Loucy (cell line): Measurements from ENCODE around the gene SMOC2.

Experiments
- CTCF ChIP-seq: fragments of 200-600 bp; sonication (generic); conservative IDR thresholded peaks from 2 replicates; pipeline ENCODE4 v1.5.1; 2014; ENCODE audit warnings: mild to moderate bottlenecking, antibody characterized with exemption, low read length
- EZH2phosphoT487 ChIP-seq: fragments of 200-600 bp; IDR thresholded peaks from 2 replicates; pipeline ENCODE4 v1.6.1; 2018; ENCODE audit warnings: antibody characterized with exemption, mild to moderate bottlenecking, moderate library complexity, borderline replicate concordance

DNA sequence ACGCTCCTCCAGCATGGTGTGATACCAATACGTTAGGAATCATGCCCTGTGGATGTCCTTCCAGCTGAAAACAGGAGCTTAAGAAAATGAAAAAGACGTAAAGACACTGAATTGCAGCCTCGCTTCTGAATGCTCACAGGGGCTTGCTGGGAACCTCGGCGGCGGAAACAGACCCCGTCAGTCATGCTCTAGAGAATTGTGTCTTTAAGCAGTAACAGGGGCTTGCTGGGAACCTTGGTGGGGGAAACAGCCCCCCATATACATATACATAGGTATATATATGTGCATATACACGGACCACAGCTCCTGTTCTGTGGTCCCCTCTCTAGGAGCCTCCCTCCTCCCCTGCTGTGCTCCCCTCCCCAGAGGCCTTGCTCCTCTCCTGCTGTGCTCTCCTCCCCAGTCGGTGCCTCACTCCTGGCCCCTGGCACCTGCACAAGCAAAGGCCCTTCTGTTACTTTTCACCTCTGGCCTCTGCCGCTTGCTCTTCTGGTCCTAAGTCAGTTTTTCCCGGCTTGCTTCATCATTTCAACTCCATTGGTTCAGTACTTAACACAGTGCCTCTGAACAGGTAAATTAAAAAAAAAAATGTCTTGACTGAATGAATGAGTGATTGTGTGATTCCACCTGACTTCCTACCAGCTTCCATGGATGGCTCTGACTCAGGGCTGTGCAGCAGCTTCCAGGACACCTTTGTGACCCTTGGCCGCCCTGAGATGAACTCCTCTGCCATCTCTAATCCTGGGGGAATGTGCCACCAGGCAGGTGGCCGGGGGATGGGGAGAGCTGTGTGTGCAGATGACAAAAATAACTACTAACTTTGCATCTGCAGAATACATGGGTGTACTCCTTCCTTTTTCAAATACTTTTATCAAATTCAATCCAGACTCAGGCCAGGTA, 246.1 kb downstream of the SMOC2 start:
- TF ChIP-seq CTCF (no peak), EZH2phosphoT487 (no peak)
